ENCODE measurements around the gene PPP3CA. TPM values are rescaled to one million over a fixed set of nuclear protein-coding genes. Genes with fewer than 3 reads are reported as not detected.
"Not testable (repeated sequence)": the region's sequence is repeated elsewhere in the genome, so short reads cannot be mapped to it uniquely, and the experiment has no call there.

PPP3CA gene
- total RNA-seq, 2 donors from 2014 or later, result 42.6 to 50.2 TPM

DNA sequence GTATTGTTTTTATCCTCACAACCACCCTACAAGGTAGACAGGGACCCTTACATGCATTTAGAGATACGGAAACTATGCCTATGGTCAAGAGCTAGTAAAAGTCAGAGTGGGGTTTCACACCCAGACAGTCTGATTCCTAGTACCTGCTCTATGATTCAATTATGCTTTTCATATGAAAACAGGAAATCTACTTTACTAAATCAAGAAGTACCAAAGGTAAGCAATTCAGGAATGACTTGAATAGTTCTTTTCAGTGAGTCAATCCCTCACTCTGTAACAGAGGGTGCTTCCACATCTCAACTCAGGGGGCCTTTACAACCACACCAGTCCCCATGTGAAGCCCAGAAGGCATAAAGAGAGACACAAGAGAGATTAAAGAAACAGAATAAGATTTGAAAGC, 191.4 kb downstream of the PPP3CA start:
- H3K4me3 Mint-ChIP-seq, result peak overlapping the region; percentile 67

DNA sequence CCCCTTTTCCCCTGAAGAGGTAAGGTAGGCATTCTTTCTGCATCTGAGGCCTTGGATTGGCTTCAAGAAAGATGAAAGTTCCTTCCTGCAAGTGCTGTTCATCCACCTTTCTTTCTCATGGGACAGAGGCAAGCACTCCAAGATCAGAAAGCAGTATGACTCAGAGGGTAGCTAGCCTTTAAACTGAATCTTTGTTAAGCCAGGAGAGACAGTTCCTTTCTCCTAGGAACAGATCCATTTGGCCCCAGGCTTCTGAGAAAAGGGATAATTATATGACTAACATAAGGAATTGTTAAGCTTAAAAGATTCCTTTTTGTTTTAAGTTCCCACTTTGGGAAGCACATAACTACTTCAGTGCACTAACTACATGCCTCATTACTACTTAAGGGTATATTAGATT, 192.0 kb downstream of the PPP3CA start:
- ATAC-seq (no peak), DNase-seq (ENCODE audit: low spot score) (no peak)
- H3K4me1 Mint-ChIP-seq (ENCODE audit: low read depth in 2 of 2), result peaks cover 35 to 50% of the 10 kb centered on the region in 2 donors
- H3K9me3 Mint-ChIP-seq, result no peaks in the 10 kb centered on the region
- no peak overlapping the region for H3K4me3 Mint-ChIP-seq
- no peak overlapping the region for H3K27ac Mint-ChIP-seq
- no peaks in the 10 kb centered on the region for H3K27me3 Mint-ChIP-seq
- no peaks in the 10 kb centered on the region for H3K36me3 Mint-ChIP-seq

More for the DNA sequence above, 191.4 kb downstream of the PPP3CA start:
- H3K9me3 Mint-ChIP-seq, result no peaks in the 10 kb centered on the region
- H3K27me3 Mint-ChIP-seq, result no peaks in the 10 kb centered on the region
- peak overlapping the region; percentile 79 to 84 for H3K27ac Mint-ChIP-seq
- DNase-seq (ENCODE audit: low spot score) (no peak), ATAC-seq (peak; percentile 65 to 94)
- H3K36me3 Mint-ChIP-seq, result no peaks in the 10 kb centered on the region
- peaks cover 35 to 50% of the 10 kb centered on the region in 2 donors for H3K4me1 Mint-ChIP-seq (ENCODE audit: low read depth in 2 of 2)

DNA sequence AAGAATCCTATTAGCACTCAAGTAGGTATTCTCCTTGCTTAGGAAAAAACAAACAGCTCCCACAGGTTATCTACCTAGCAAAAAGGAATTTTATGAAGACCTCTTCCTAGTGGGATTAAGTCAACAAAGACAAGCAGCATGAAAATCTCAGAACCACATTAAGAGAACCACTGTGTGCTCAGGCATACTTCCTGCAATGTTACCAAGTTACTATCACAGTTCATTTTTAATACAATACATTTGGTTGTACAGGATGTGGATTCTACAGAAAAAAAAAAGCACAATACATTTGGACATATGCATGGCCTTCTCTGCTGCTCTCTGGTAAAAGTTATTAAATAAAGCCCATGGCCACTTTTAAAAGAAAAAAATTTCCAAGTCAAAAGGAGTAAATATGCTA, 193.7 kb downstream of the PPP3CA start:
- H3K4me1 Mint-ChIP-seq (ENCODE audit: low read depth in 2 of 2), result peaks cover 37 to 57% of the 10 kb centered on the region in 2 donors
- no peaks in the 10 kb centered on the region for H3K27me3 Mint-ChIP-seq
- no peak for DNase-seq (ENCODE audit: low spot score)
- ATAC-seq, result no peak
- H3K9me3 Mint-ChIP-seq, result no peaks in the 10 kb centered on the region
- no peak overlapping the region for H3K4me3 Mint-ChIP-seq
- H3K27ac Mint-ChIP-seq, result peak overlapping the region in 1 of 2 donors; percentile 47
- H3K36me3 Mint-ChIP-seq, result no peaks in the 10 kb centered on the region

DNA sequence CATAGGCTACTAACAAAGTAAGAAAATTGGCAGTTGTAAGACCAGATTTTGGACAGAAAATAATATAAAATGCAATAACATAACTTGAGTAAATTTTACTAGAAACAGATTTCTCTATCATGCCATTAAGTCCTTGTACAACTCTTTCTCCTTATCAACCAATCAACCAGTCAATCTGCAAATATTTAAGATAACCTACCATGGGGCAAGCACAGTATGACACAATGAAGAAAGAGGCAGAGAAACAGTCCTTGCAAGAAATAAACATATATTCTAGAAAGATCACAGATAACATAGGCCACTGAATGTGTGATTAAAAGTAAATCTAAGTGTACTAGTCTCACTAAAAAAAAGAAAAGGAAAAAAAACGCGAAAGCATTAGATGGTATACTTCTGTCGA, 194.8 kb downstream of the PPP3CA start:
- Mint-ChIP-seq H3K4me3 (no peak overlapping the region), H3K9me3 (no peaks in the 10 kb centered on the region), H3K4me1 (ENCODE audit: low read depth in 2 of 2) (peaks cover 34 to 48% of the 10 kb centered on the region in 2 donors), H3K27ac (no peak overlapping the region), H3K36me3 (no peaks in the 10 kb centered on the region), H3K27me3 (no peaks in the 10 kb centered on the region)
- no peak for ATAC-seq
- DNase-seq (ENCODE audit: low spot score), result no peak

DNA sequence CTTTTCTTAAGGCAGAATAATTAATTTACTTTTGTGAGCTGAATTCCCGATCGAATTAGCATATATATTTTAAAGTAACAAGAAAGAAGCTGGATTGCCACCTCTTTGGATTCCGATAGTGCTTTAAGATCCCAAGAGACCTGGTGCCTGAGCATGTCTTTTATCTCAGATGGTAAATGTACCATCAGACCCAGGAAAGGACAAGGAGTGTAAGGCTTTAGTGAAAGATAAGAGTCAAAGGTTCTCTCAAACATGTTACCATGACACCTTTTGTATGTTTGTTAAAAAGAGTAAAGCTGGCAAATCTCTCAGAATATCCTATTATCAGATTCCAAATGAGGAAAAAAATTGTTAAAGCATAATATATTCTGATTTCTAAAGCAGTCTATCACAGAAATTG, 198.8 kb downstream of the PPP3CA start:
- no peak overlapping the region for H3K27ac Mint-ChIP-seq
- DNase-seq (ENCODE audit: low spot score) (no peak), ATAC-seq (no peak)
- H3K4me1 Mint-ChIP-seq (ENCODE audit: low read depth in 2 of 2), result peaks cover 20 to 35% of the 10 kb centered on the region in 2 donors
- H3K4me3 Mint-ChIP-seq, result no peak overlapping the region
- H3K36me3 Mint-ChIP-seq, result no peaks in the 10 kb centered on the region
- no peaks in the 10 kb centered on the region for H3K27me3 Mint-ChIP-seq
- no peaks in the 10 kb centered on the region for H3K9me3 Mint-ChIP-seq

DNA sequence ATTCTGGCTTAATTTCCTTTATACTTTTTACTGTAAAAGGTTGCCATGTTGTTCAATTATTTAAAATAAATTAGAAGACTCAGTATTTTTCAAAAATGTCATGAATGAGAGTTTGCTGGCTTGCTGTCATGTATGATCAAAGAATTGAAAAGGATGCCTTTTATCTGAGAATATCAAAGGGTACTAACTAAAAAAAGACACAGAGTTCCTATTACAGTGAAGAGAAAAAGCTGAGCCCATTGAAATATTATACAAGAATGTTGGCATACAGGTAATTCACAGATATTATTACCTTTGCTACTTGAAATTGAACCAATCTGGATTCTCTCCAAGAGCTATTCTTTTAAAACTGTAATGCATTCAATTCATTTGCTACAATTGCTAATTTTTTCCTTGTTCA, 200.0 kb downstream of the PPP3CA start:
- Mint-ChIP-seq H3K4me1 (ENCODE audit: low read depth in 2 of 2) (peaks cover 20 to 35% of the 10 kb centered on the region in 2 donors), H3K9me3 (no peaks in the 10 kb centered on the region), H3K4me3 (no peak overlapping the region), H3K36me3 (no peaks in the 10 kb centered on the region), H3K27me3 (no peaks in the 10 kb centered on the region), H3K27ac (no peak overlapping the region)
- ATAC-seq, result no peak
- no peak for DNase-seq (ENCODE audit: low spot score)

DNA sequence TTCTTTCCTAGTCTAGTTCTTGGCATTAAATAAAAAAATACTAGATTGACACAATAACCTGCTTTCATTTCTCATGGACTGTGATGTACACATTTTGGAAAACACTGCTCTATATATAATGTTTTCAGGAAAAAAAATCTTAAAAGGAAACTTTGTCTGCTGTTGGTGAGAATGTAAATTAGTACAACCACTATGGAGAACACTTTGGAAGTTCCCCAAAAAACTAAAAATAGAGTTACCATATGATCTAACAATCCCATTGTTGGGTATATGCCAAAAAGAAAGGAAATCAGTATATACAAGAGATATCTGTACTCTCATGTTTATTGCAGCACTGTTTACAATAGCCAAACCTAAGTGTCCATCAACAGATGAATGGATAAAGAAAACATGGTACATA, 202.3 kb downstream of the PPP3CA start:
- no peaks in the 10 kb centered on the region for H3K27me3 Mint-ChIP-seq
- DNase-seq (ENCODE audit: low spot score) (no peak), ATAC-seq (no peak)
- peaks cover 26 to 43% of the 10 kb centered on the region in 2 donors for H3K4me1 Mint-ChIP-seq (ENCODE audit: low read depth in 2 of 2)
- no peaks in the 10 kb centered on the region for H3K36me3 Mint-ChIP-seq
- H3K4me3 Mint-ChIP-seq, result no peak overlapping the region
- H3K9me3 Mint-ChIP-seq, result no peaks in the 10 kb centered on the region
- H3K27ac Mint-ChIP-seq, result peak overlapping the region in 1 of 2 donors; percentile 34

DNA sequence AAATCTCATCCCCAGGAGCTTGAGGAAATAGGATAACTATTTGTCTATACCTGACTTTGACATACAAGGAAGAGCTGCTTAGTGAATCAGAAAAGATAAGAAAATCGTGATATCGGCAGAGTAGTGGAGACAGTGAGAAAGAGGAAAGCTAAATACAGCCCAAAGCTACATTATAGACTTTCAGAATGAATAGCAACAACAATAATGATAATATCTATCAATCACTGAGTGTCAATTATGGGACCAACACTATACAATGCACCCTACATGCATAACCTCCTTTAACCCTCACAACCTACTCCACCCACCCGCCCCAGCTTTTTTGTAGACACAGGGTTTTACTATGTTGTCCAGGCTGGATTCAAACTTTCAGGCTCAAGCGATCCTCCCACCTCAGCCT, 205.1 kb downstream of the PPP3CA start:
- Mint-ChIP-seq H3K4me3 (no peak overlapping the region), H3K36me3 (no peaks in the 10 kb centered on the region), H3K9me3 (no peaks in the 10 kb centered on the region), H3K4me1 (ENCODE audit: low read depth in 2 of 2) (peaks cover 29 to 45% of the 10 kb centered on the region in 2 donors), H3K27me3 (no peaks in the 10 kb centered on the region), H3K27ac (no peak overlapping the region)
- ATAC-seq (no peak), DNase-seq (ENCODE audit: low spot score) (no peak)

DNA sequence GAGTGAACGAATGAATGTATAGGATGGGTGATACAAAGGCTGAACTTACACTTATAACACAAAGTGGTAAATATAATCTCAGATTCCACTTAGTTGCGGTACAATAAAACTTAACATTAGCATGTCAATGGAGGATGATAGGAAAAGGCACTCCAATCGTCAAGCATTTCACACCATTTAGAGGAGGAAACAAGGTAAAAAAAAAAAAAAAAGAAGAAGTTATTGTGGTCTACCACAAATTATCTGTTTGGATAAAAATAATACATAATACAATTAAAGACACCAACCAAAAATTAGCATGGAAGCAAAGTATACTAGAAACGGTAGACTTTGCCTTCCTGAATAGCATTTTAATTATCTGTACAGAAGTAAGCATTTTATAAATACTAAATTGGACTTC, 205.5 kb downstream of the PPP3CA start:
- H3K9me3 Mint-ChIP-seq, result no peaks in the 10 kb centered on the region
- H3K4me3 Mint-ChIP-seq, result no peak overlapping the region
- no peaks in the 10 kb centered on the region for H3K27me3 Mint-ChIP-seq
- peaks cover 29 to 45% of the 10 kb centered on the region in 2 donors for H3K4me1 Mint-ChIP-seq (ENCODE audit: low read depth in 2 of 2)
- ATAC-seq (no peak), DNase-seq (ENCODE audit: low spot score) (no peak)
- H3K36me3 Mint-ChIP-seq, result no peaks in the 10 kb centered on the region
- no peak overlapping the region for H3K27ac Mint-ChIP-seq

DNA sequence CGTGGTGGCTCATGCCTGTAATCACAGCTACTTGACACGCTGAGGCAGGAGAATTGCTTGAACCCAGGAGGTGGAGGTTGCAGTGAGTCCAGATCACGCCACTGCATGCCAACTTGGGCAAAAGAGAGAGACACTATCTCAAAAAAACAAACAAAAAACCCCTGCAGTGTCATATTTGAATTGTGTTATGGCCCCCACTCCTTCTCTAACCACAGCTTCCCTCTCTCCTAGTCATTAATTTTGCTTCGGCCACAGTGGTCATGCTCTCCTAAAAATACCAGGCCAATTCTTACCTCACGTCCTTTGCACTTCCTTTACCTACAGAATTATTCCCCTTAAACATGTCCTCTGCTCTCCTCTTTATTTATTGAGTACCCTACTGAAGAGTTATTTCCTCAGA, 206.1 kb downstream of the PPP3CA start:
- Mint-ChIP-seq H3K9me3 (no peaks in the 10 kb centered on the region), H3K4me1 (ENCODE audit: low read depth in 2 of 2) (peaks cover 29 to 45% of the 10 kb centered on the region in 2 donors), H3K36me3 (no peaks in the 10 kb centered on the region), H3K4me3 (no peak overlapping the region), H3K27me3 (no peaks in the 10 kb centered on the region), H3K27ac (no peak overlapping the region)
- no peak for ATAC-seq
- no peak for DNase-seq (ENCODE audit: low spot score)

DNA sequence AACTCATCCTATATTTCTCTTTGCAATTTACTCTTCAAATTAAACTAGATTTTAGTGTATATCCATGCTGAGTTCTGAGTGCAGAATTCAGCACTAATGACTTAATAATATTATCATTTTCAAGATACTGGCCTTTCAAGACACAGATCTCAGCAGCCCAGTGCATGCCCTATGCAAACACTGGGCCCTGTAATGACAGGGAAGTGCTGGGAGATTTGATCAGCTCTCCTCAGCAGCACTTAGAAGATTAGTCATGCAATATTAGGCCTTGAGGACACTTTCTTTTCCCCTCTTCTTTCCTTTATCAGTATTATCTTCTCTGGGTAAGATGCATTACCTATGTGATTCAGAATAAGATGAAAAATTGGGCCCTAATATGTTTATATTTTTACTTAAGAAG, 207.1 kb downstream of the PPP3CA start:
- Mint-ChIP-seq H3K4me1 (ENCODE audit: low read depth in 2 of 2) (peaks cover 36 to 53% of the 10 kb centered on the region in 2 donors), H3K27me3 (no peaks in the 10 kb centered on the region), H3K36me3 (no peaks in the 10 kb centered on the region), H3K4me3 (no peak overlapping the region), H3K27ac (no peak overlapping the region), H3K9me3 (no peaks in the 10 kb centered on the region)
- no peak for DNase-seq (ENCODE audit: low spot score)
- ATAC-seq, result no peak

DNA sequence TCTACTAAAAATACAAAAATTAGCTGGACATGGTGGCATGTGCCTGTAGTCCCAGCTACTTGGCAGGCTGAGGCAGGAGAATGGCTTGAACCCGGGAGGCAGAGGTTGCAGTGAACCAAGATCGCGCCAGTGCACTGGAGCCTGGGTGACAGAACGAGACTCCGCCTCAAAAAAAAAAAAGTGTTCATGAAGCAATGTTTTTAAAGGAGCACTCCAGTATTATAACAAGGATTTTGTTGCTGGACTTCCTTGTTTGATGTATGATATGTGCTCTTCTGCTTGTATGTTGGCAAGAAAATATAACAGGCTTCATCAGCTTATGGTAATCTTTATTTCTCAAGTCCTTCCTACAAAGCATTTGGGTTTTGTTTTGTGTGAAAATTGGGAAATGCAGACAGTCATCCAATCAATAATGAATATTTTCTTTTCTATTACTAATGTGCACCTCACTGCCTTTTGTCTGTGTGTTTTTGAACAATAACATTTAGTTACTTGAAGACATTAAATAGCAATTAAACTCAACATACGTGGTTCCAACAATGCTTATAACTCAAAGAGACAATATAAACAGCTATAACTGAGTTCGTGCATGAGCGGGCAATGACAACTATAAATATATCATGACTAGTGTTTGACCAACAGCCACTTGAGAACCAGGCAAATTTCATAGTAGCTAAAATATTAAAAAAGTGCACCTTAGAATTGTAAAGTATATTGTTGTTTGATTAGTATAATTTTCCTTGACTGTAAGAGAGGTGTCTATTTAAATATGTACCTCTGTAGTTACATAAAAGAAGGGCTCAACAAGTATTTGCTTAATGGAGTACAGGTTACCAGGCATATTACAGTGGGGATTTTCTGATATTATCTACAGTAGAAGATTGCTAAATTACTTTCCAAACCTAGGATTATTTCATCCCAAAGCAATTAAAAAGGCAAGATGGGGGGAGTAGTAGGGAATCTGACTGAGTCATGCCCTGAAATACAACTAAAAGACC, 210.7 kb downstream of the PPP3CA start:
- peak overlapping the region; percentile 26 to 29 for H3K27ac Mint-ChIP-seq
- H3K4me3 Mint-ChIP-seq, result no peak overlapping the region
- H3K9me3 Mint-ChIP-seq, result peaks cover 4% of the 10 kb centered on the region
- H3K4me1 Mint-ChIP-seq (ENCODE audit: low read depth in 2 of 2), result peaks cover 48 to 54% of the 10 kb centered on the region in 2 donors
- peaks cover 5% of the 10 kb centered on the region for H3K36me3 Mint-ChIP-seq
- DNase-seq (ENCODE audit: low spot score) (no peak), ATAC-seq (no peak)
- no peaks in the 10 kb centered on the region for H3K27me3 Mint-ChIP-seq

DNA sequence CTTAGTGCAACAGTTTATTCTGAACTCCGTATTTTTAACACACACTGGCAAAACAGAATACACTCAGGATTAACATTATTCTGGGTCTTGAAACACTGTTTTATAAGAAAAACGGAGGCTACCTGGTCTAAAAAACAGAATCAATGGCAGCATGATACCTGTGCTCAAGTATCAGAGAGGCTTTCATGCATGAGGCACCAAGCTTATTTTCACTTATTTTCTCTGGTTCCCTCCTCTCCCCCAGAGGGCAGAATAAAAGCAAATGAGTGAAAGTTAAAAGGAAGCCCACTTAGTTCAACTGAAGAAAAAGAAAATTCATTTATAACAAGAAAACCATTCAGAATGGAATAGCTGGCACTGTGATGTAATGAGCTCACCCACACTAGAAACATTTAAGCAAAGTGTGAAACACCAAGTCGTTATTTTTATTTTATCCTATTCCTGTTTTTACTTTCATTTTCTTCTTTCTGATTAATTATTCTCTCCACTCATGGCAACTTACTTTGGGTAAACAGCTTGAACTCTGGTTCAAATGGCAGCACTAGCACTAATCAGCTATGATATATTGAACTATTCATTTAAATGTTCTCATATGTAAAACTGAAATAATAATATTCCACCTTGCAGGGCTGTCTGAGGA, 211.8 kb downstream of the PPP3CA start:
- H3K27ac Mint-ChIP-seq, result peak overlapping the region; percentile 26 to 29
- H3K27me3 Mint-ChIP-seq, result no peaks in the 10 kb centered on the region
- H3K4me1 Mint-ChIP-seq (ENCODE audit: low read depth in 2 of 2), result peaks cover 49 to 54% of the 10 kb centered on the region in 2 donors
- peaks cover 4% of the 10 kb centered on the region for H3K9me3 Mint-ChIP-seq
- DNase-seq (ENCODE audit: low spot score) (no peak), ATAC-seq (peak in 1 of 2 donors; percentile 43)
- peaks cover 5% of the 10 kb centered on the region for H3K36me3 Mint-ChIP-seq
- peak overlapping the region; percentile 56 for H3K4me3 Mint-ChIP-seq

DNA sequence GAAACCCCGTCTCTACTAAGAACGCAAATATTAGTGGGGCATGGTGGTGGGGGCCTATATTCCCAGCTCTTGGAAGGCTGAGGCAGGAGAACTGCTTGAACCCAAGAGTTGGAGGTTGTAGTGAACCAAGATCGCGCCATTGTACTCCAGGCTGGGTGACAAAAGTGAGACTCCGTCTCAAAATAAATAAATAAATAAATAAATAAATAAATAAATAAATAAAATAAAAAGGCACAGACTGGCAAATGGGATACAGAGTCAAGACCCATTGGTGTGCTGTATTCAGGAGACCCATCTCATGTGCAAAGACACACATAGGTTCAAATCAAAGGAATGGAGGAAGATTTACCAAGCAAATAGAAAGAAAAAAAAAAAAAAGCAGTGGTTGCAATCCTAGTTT, 216.3 kb downstream of the PPP3CA start:
- DNase-seq (ENCODE audit: low spot score); H3K9me3 Mint-ChIP-seq; ATAC-seq; H3K27me3 Mint-ChIP-seq; H3K4me3 Mint-ChIP-seq: not testable (repeated sequence)
- peaks cover 62 to 68% of the 10 kb centered on the region in 2 donors for H3K4me1 Mint-ChIP-seq (ENCODE audit: low read depth in 2 of 2)
- peaks cover 11% of the 10 kb centered on the region for H3K36me3 Mint-ChIP-seq
- peak overlapping the region in 1 of 2 donors; percentile 7 for H3K27ac Mint-ChIP-seq

Measured in natural killer cell treated with Interleukin-12 subunit alpha and Interleukin-12 subunit beta and Interleukin-15 and Interleukin-18, amount 100 ng/mL, for 72 hours (primary cell).